Heart left ventricle (tissue), 16 donors: ENCODE results near the gene MDFIC. TPM values are rescaled to one million over a fixed set of nuclear protein-coding genes. Genes with fewer than 3 reads are reported as not detected.

ENCODE experiments used
- ATAC-seq, 4 donors: fragments of 200-7000 bp; cut with Tn5 transposase; one replicate each; pipeline ENCODE4 v1.9.1; 2020 to 2022; ENCODE audit warnings: moderate library complexity in 4 of 4, mild to moderate bottlenecking in 3 of 4, moderate number of reproducible peaks in 1 of 4
- DNase-seq, 5 donors: peaks; one replicate each; pipeline ENCODE4 v3.0.0-alpha.2; 2020
- H3K27ac ChIP-seq, 12 donors: fragments of 200-600 bp; sonication (generic) in 4 of 12; one replicate each; pipeline versions ENCODE4 v1.5.0 to v1.8.0; 2016 to 2022; ENCODE audit warnings: mild to moderate bottlenecking in 2 of 12
- H3K27me3 ChIP-seq, 9 donors: fragments of 200-600 bp; sonication (generic) in 2 of 9; one replicate each; pipeline versions ENCODE4 v1.5.1 to v1.8.0; 2016 to 2022; ENCODE audit warnings: mild to moderate bottlenecking in 3 of 9
- H3K36me3 ChIP-seq, 9 donors: fragments of 200-600 bp; sonication (generic) in 2 of 9; one replicate each; pipeline versions ENCODE4 v1.5.0 to v1.8.0; 2018 to 2022; ENCODE audit warnings: mild to moderate bottlenecking in 2 of 9
- H3K4me1 ChIP-seq, 12 donors: fragments of 200-600 bp; sonication (generic) in 4 of 12; one replicate each; pipeline versions ENCODE4 v1.5.0 to v1.8.0; 2016 to 2022; ENCODE audit warnings: mild to moderate bottlenecking in 3 of 12
- H3K4me3 ChIP-seq, 12 donors: fragments of 200-600 bp; sonication (generic) in 4 of 12; one replicate each; pipeline versions ENCODE4 v1.5.0 to v1.8.0; 2017 to 2022; ENCODE audit warnings: mild to moderate bottlenecking in 9 of 12, moderate library complexity in 4 of 12
- H3K9me3 ChIP-seq, 12 donors: fragments of 200-600 bp; sonication (generic) in 4 of 12; one replicate each; pipeline versions ENCODE4 v1.5.0 to v1.8.0; 2016 to 2022; ENCODE audit warnings: mild to moderate bottlenecking in 1 of 12
- CTCF ChIP-seq, 12 donors: fragments of 200-600 bp; sonication (generic) in 4 of 12; IDR thresholded peaks; one replicate each; pipeline versions ENCODE4 v1.5.0 to v1.8.0; 2018 to 2022; ENCODE audit warnings: antibody characterized with exemption in 12 of 12, mild to moderate bottlenecking in 5 of 12
- POLR2A ChIP-seq, 2 donors: fragments of 450-650 bp; IDR thresholded peaks; one replicate each; pipeline ENCODE4 v1.6.1; 2017; ENCODE audit warnings: antibody characterized with exemption in 2 of 2, mild to moderate bottlenecking in 2 of 2, moderate library complexity in 2 of 2
- WGBS, 4 donors: extraction: QIAGEN DNeasy Blood & Tissue Kit in 2 of 4; methylation state at CpG; one replicate each; pipeline versions ENCODE4 v1.1.5 to v1.1.7; 2013 to 2018; 5-methylcytosine and 5-hydroxymethylcytosine counted together
- intact Hi-C, 10 donors: fragments of 100-400 bp; cut with DNase I; formaldehyde crosslinking; loops; one replicate each; pipeline versions ENCODE4 v1.11.1 to v1.14.2; 2022
- polyA plus RNA-seq, 2 donors: library from polyadenylated mRNA; stranded (reverse); fragments of 200-250 nt; gene quantifications; one replicate each; pipeline ENCODE4 v1.2.3, GENCODE V29; 2013
- total RNA-seq, 9 donors: library from RNA; depleted of rRNA in 2 of 9; stranded (reverse); fragments of >200 nt in 2 of 9; fragmentation: NEBNext Ultra II Directional in 3 of 9; extraction: Animal tissue kit (Norgen Biotek cat#: 25700) in 3 of 9; gene quantifications; one replicate each; pipeline versions ENCODE4 v1.1.0 to v1.2.4, GENCODE V29; 2016 to 2023
- donor health status: ischemic (EF 13 %, LVEDD 7.1; RV severe dilation, severe dysfunction).
- donor health status: healthy with polysubstance abuse.
- donor health status: DM: no; HTN: yes; CAD: no.
- donor health status: DM: no; HTN: no; CAD: no.
- donor health status: ischemic (EF 25% LVEDD 6.9; RV normal size, moderate dysfunction).
- donor health status: ischemic (EF 25% LVEDD 5.7; RV mildly dilated, moderate dysfunction).
- donor health status: healthy.
- donor health status: DM: yes; HTN: yes; CAD: no.
- donor health status: ischemic (EF 35%, LVEDD 5.7; RV mildly dilated, moderate dysfunction).
- donor health status: nonischemic (EF 11% LVEDD 7.7; RV severe dilation, severe dysfunction).
- donor health status: DM: yes; HTN: yes; CAD: no.
- donor health status: PGD.
- donor health status: ischemic (EF 29% LVEDD 5.4; RV normal size, mild dysfunction).
- donor health status: nonischemic (EF 23%, LVEDD 6.1; RV moderate dilation, normal function).

Gene MDFIC
- total and polyA plus RNA-seq, 11 donors, result 11.2 to 51.8 (median 28.3) TPM

- H3K36me3 ChIP-seq, result peaks cover 0 to 7% (median 0%) of the 10 kb centered on the region in 9 donors
- H3K4me3 ChIP-seq, result no peak overlapping the region
- peak overlapping the region in 3 of 12 donors; percentile 61 to 76 (median 63) for H3K27ac ChIP-seq
- no peaks in the 10 kb centered on the region for H3K27me3 ChIP-seq
- peaks cover 0 to 63% (median 37%) of the 10 kb centered on the region in 12 donors for H3K4me1 ChIP-seq
- intact Hi-C loops, result loop anchor here in 4 of 10 donors (5.0 to 10.0 kb wide), 4 partner anchors 57 to 233 kb away; partner anchors contain the start of gene MDFIC (in 1 of the 4)
- ATAC-seq (no peak), DNase-seq (no peak)
- 82 to 87% (median 85%) methylated on average over 2 of the region's 2 CpGs for WGBS, 4 donors
- H3K9me3 ChIP-seq, result no peaks in the 10 kb centered on the region
- TF ChIP-seq POLR2A (IDR thresholded peaks at IDR 0.05), result no peak
- TF ChIP-seq CTCF (IDR thresholded peaks at IDR 0.05), result no peak
Measured at GRCh38 chr7:114981323-114981722, 59.4 kb downstream of the MDFIC start.

- Histone ChIP-seq H3K4me1 (peaks cover 0 to 72% (median 47%) of the 10 kb centered on the region in 12 donors), H3K4me3 (no peak overlapping the region), H3K36me3 (peaks cover 0 to 7% (median 0%) of the 10 kb centered on the region in 9 donors), H3K27me3 (no peaks in the 10 kb centered on the region), H3K9me3 (peaks cover 0 to under 1% (median 0%) of the 10 kb centered on the region in 12 donors), H3K27ac (peak overlapping the region in 4 of 12 donors; percentile 5 to 38 (median 22))
- 27 to 37% (median 30%) methylated on average over 2 of the region's 2 CpGs for WGBS, 4 donors
- intact Hi-C loops, result loop anchor here in 4 of 10 donors (5.0 to 10.0 kb wide), 4 partner anchors 60 to 230 kb away; partner anchors contain the start of gene MDFIC (in 4 of the 4)
- no peak for TF ChIP-seq POLR2A (IDR thresholded peaks at IDR 0.05)
- no peak for TF ChIP-seq CTCF (IDR thresholded peaks at IDR 0.05)
- no peak for ATAC-seq
- no peak for DNase-seq
Measured at GRCh38 chr7:114985116-114985715, 63.3 kb downstream of the MDFIC start.

DNA sequence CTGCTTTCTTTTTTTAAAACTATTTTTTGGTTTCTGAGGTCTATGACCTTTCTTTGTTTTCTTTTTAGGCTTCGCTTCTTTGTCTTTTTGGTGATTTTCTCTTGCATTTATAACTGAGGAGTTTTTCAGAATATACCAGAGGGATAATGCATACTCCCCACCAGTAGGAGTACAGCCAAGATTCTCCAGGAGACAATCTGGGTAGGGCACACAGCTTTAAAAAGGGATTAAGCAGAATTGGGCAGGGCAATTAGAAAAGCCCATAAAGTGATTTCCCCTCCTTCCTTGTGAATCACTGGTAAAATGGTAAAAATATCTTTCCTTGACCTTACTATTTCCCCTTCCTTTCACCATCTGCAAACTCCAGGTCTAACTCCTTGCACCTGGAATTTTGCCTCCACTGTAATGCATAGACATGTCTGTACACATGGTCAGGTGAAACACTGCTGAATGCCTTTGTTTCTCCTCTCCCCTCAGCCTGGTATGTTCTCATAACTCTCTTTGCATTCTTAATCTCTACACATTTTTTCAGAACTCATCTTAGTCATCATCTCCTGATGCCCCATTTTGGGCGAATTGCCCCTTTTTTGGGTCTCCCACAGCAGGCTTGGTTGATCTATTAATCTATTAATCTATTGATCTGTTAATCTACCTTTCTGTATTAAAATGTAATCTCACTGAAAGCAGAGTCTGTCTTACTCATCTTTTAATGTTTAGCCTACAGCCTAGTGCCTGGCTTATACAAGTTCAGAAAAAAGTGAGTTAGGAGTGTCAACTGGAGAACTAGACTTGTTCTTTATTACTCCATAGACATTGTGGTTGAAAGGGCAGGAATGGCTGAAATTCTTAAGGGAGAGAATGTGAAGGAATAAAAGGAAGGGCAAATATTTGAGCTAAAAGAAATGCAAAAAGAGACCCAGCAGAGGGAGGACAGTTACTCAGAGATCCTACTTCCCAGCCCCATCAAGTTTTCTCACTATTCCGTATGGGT, 64.6 kb downstream of the MDFIC start:
- Histone ChIP-seq H3K9me3 (peaks cover 0 to 4% (median 0%) of the 10 kb centered on the region in 12 donors), H3K4me3 (no peak overlapping the region), H3K27me3 (no peaks in the 10 kb centered on the region), H3K27ac (peak overlapping the region in 5 of 12 donors; percentile 3 to 70 (median 49)), H3K4me1 (peaks cover 0 to 60% (median 39%) of the 10 kb centered on the region in 12 donors), H3K36me3 (peaks cover 0 to 7% (median 0%) of the 10 kb centered on the region in 9 donors)
- TF ChIP-seq POLR2A (IDR thresholded peaks at IDR 0.05) (no peak), CTCF (IDR thresholded peaks at IDR 0.05) (peak in 1 of 12 donors; percentile 6)
- WGBS, 4 donors, result 77 to 97% (median 94%) methylated on average over 3 of the region's 3 CpGs
- ATAC-seq (no peak), DNase-seq (no peak)
- intact Hi-C loops, result loop anchor here in 4 of 10 donors (5.0 to 10.0 kb wide), 4 partner anchors 62 to 228 kb away; partner anchors contain the start of gene MDFIC (in 4 of the 4)
